OCI-LY1 (cell line): Measurements from ENCODE around the gene GSTT4.

Experiments used
- H2AFZ ChIP-seq: fragments of 200-600 bp; sonication (generic), shearing (Covaris generic); 2 replicates; pipeline ENCODE4 v1.6.0; 2014; ENCODE audit warnings: antibody characterized with exemption, mild to moderate bottlenecking, low read length
- H3F3A ChIP-seq: fragments of 200-600 bp; sonication (generic), shearing (Covaris generic); 2 replicates; pipeline ENCODE4 v1.6.0; 2014; ENCODE audit warnings: mild to moderate bottlenecking, antibody characterized with exemption, low read length, moderate library complexity; ENCODE audit not compliant: insufficient read depth
- H3K27ac ChIP-seq: fragments of 200-600 bp; sonication (generic); 2 replicates; pipeline ENCODE4 v1.5.1; 2014; ENCODE audit warnings: low read length, mixed run types, mild to moderate bottlenecking, low read depth; ENCODE audit not compliant: poor library complexity, severe bottlenecking
- H3K27me3 ChIP-seq: fragments of 200-600 bp; sonication (generic); 2 replicates; pipeline ENCODE4 v1.6.0; 2014; ENCODE audit warnings: antibody characterized with exemption, mild to moderate bottlenecking, low read length, moderate library complexity; ENCODE audit not compliant: insufficient read depth
- H3K36me3 ChIP-seq: fragments of 200-600 bp; sonication (generic); 2 replicates; pipeline ENCODE4 v1.6.1; 2014; ENCODE audit warnings: mild to moderate bottlenecking, antibody characterized with exemption, low read length, moderate library complexity, mixed read lengths; ENCODE audit not compliant: insufficient read depth
- H3K4me1 ChIP-seq: fragments of 200-600 bp; sonication (generic); 2 replicates; pipeline ENCODE4 v1.5.1; 2014; ENCODE audit warnings: mild to moderate bottlenecking, low read length, moderate library complexity; ENCODE audit not compliant: insufficient read depth, severe bottlenecking
- H3K4me2 ChIP-seq: fragments of 200-600 bp; sonication (generic), shearing (Covaris generic); 2 replicates; pipeline ENCODE4 v1.6.1; 2014; ENCODE audit warnings: low read length
- H3K4me3 ChIP-seq: fragments of 200-600 bp; sonication (generic); 2 replicates; pipeline ENCODE4 v1.5.1; 2014; ENCODE audit warnings: low read length, low read depth, mild to moderate bottlenecking, mixed read lengths; ENCODE audit not compliant: poor library complexity, severe bottlenecking
- H3K79me2 ChIP-seq: fragments of 200-600 bp; shearing (Covaris generic); 2 replicates; pipeline ENCODE4 v1.6.1; 2016; ENCODE audit warnings: mixed run types, low read length, mixed read lengths; ENCODE audit not compliant: insufficient read depth
- H3K9ac ChIP-seq: fragments of 200-600 bp; sonication (generic), shearing (Covaris generic); 2 replicates; pipeline ENCODE4 v1.6.1; 2014; ENCODE audit warnings: mild to moderate bottlenecking, low read length, mixed read lengths
- H3K9me2 ChIP-seq: fragments of 200-600 bp; sonication (generic), shearing (Covaris generic); 2 replicates; pipeline ENCODE4 v1.6.1; 2014; ENCODE audit warnings: low read depth, mild to moderate bottlenecking, low read length, mixed read lengths
- H3K9me3 ChIP-seq: fragments of 200-600 bp; shearing (Covaris generic); 2 replicates; pipeline ENCODE4 v1.6.1; 2014; ENCODE audit warnings: low read length, mixed read lengths
- H4K20me1 ChIP-seq: fragments of 200-600 bp; sonication (generic), shearing (Covaris generic); 2 replicates; pipeline ENCODE4 v1.6.0; 2016; ENCODE audit warnings: mild to moderate bottlenecking, low read length; ENCODE audit not compliant: insufficient read depth
- CTCF ChIP-seq: fragments of 200-600 bp; sonication (generic), shearing (Covaris generic); IDR thresholded peaks from 2 replicates; pipeline ENCODE4 v1.5.1; 2017; ENCODE audit warnings: mild to moderate bottlenecking, antibody characterized with exemption, low read length, moderate library complexity, mixed read lengths
- EZH2 ChIP-seq: fragments of 200-600 bp; sonication (generic), shearing (Covaris generic); IDR thresholded peaks from 2 replicates; pipeline ENCODE4 v1.8.0; 2017; ENCODE audit warnings: borderline replicate concordance, mixed run types, mild to moderate bottlenecking, antibody characterized with exemption, low read length, moderate library complexity, mixed read lengths

GSTT4 gene

GRCh38 chr22:24029304-24029703, 24.1 kb upstream of the GSTT4 start:
- H3F3A ChIP-seq: no peaks in the 10 kb centered on the region
- peaks cover 31% of the 10 kb centered on the region for H3K4me1 ChIP-seq
- no peak overlapping the region for H3K4me2 ChIP-seq
- H3K9ac ChIP-seq: no peak overlapping the region
- H3K27ac ChIP-seq: no peak overlapping the region
- H3K9me2 ChIP-seq: no peaks in the 10 kb centered on the region
- H3K79me2 ChIP-seq: no peaks in the 10 kb centered on the region; the same call in 1 of the 2 replicates
- no peak overlapping the region for H2AFZ ChIP-seq
- H4K20me1 ChIP-seq: no peaks in the 10 kb centered on the region
- no peaks in the 10 kb centered on the region for H3K9me3 ChIP-seq
- no peaks in the 10 kb centered on the region for H3K27me3 ChIP-seq
- no peak overlapping the region for H3K4me3 ChIP-seq
- TF ChIP-seq CTCF (no peak), EZH2 (no peak)
- peaks cover 7% of the 10 kb centered on the region; the same call in 1 of the 2 replicates for H3K36me3 ChIP-seq

- H4K20me1 ChIP-seq: no peaks in the 10 kb centered on the region
- H3K79me2 ChIP-seq: no peaks in the 10 kb centered on the region; the same call in 1 of the 2 replicates
- TF ChIP-seq CTCF: no peak
- no peak for TF ChIP-seq EZH2
- H3K36me3 ChIP-seq: peaks cover 7% of the 10 kb centered on the region; the same call in 1 of the 2 replicates
- H3K9ac ChIP-seq: no peak overlapping the region
- H3K9me2 ChIP-seq: no peaks in the 10 kb centered on the region
- no peak overlapping the region for H3K4me2 ChIP-seq
- peaks cover 31% of the 10 kb centered on the region for H3K4me1 ChIP-seq
- no peaks in the 10 kb centered on the region for H3K27me3 ChIP-seq
- H3K9me3 ChIP-seq: no peaks in the 10 kb centered on the region
- no peak overlapping the region for H2AFZ ChIP-seq
- H3K27ac ChIP-seq: no peak overlapping the region
- no peak overlapping the region for H3K4me3 ChIP-seq
- H3F3A ChIP-seq: no peaks in the 10 kb centered on the region
These were observed 23.3 kb upstream of the GSTT4 start for GRCh38 chr22:24028533-24028932.

GRCh38 chr22:24027991-24028390, 22.7 kb upstream of the GSTT4 start:
- TF ChIP-seq EZH2 (no peak), CTCF (no peak)
- no peak overlapping the region for H3K4me2 ChIP-seq
- no peaks in the 10 kb centered on the region for H3K9me2 ChIP-seq
- peaks cover 4% of the 10 kb centered on the region; the same call in 1 of the 2 replicates for H3K79me2 ChIP-seq
- no peak overlapping the region for H2AFZ ChIP-seq
- no peak overlapping the region for H3K27ac ChIP-seq
- H3K9ac ChIP-seq: no peak overlapping the region
- H3K9me3 ChIP-seq: no peaks in the 10 kb centered on the region
- H4K20me1 ChIP-seq: no peaks in the 10 kb centered on the region
- H3K27me3 ChIP-seq: no peaks in the 10 kb centered on the region
- no peak overlapping the region for H3K4me3 ChIP-seq
- H3F3A ChIP-seq: no peaks in the 10 kb centered on the region
- peaks cover 31% of the 10 kb centered on the region for H3K4me1 ChIP-seq
- peaks cover 12% of the 10 kb centered on the region; the same call in 1 of the 2 replicates for H3K36me3 ChIP-seq
